A549 (cell line): ENCODE data around the gene RAET1L. TPM values are rescaled to one million over a fixed set of nuclear protein-coding genes. Genes with fewer than 3 reads are reported as not detected.
"Not testable (repeated sequence)": the region's sequence is repeated elsewhere in the genome, so short reads cannot be mapped to it uniquely, and the experiment has no call there.

Source experiments
- ATAC-seq, 2 experiments: fragments of 200-7000 bp in 1 of 2; fragments of >200 bp in 1 of 2; cut with Nextera tagmentation in 1 of 2; cut with Tn5 transposase in 1 of 2; 3 replicates each; pipeline versions ENCODE4 v1.8.0 to v1.9.1; 2018 to 2020; ENCODE audit warnings: mild to moderate bottlenecking in 1 of 2, moderate library complexity in 1 of 2
- CTCF ChIA-PET: fragments of 300-600 bp; sonication (Branson Sonifier 250); formaldehyde crosslinking; extraction: SDS; loops from one replicate; lab custom pipeline; 2021; ENCODE audit warnings: antibody characterized with exemption, inconsistent platforms; lab: Yijun Ruan, JAX
- POLR2A ChIA-PET: fragments of 350-600 bp; formaldehyde crosslinking; extraction: SDS; loops from one replicate; lab custom pipeline; 2021; ENCODE audit warnings: antibody characterized with exemption, inconsistent platforms; lab: Yijun Ruan, JAX
- DNase-seq, 2 experiments: peaks; one replicate each; pipeline versions ENCODE4 v3.0.0 to v3.0.0-alpha.2; 2011 to 2016; ENCODE audit warnings: low read depth in 1 of 2, low spot score in 1 of 2
- FAIRE-seq: peaks from 2 replicates; lab custom pipeline; 2011; peaks lifted over from hg19 to GRCh38; lab: Jason Lieb, UNC
- H3K27ac ChIP-seq, 2 experiments: fragments of >200 bp; sonication (Bioruptor Twin); formaldehyde crosslinking; 3 replicates each; pipeline ENCODE4 v1.5.1; 2016 to 2017
- H3K4me1 ChIP-seq: fragments of >200 bp; sonication (Bioruptor Twin); formaldehyde crosslinking; 3 replicates; pipeline ENCODE4 v1.6.1; 2016
- H3K4me2 ChIP-seq: fragments of >200 bp; sonication (Bioruptor Twin); formaldehyde crosslinking; 3 replicates; pipeline ENCODE4 v1.6.1; 2016
- H3K4me3 ChIP-seq: fragments of >200 bp; sonication (Bioruptor Twin); formaldehyde crosslinking; 3 replicates; pipeline ENCODE4 v1.5.1; 2016
- H3K9me3 ChIP-seq: fragments of >200 bp; sonication (Bioruptor Twin); formaldehyde crosslinking; 3 replicates; pipeline ENCODE4 v1.6.1; 2016
- CBX8 ChIP-seq: fragments of 200-600 bp; sonication (generic); IDR thresholded peaks from 2 replicates; pipeline ENCODE4 v1.6.1; 2016
- FOSB ChIP-seq: fragments of 250-450 bp; sonication (Bioruptor Pico); IDR thresholded peaks from 2 replicates; pipeline ENCODE4 v1.5.0; 2020; ENCODE audit warnings: mild to moderate bottlenecking, moderate library complexity
- FOXS1 ChIP-seq: fragments of 250-450 bp; sonication (Bioruptor Pico); IDR thresholded peaks from 2 replicates; pipeline ENCODE4 v1.5.0; 2020; ENCODE audit warnings: mild to moderate bottlenecking, moderate library complexity
- HDAC2 ChIP-seq: fragments of 200-600 bp; sonication (generic); IDR thresholded peaks from 2 replicates; pipeline ENCODE4 v1.6.1; 2016
- JUNB ChIP-seq: fragments of >200 bp; sonication (Bioruptor Twin); formaldehyde crosslinking; IDR thresholded peaks from 2 replicates; pipeline ENCODE4 v1.6.1; 2016
- NR3C1 ChIP-seq: fragments of >200 bp; sonication (Bioruptor Twin); formaldehyde crosslinking; IDR thresholded peaks from 3 replicates; pipeline ENCODE4 v1.6.1; 2017
- RAD21 ChIP-seq, 2 experiments: fragments of >200 bp in 1 of 2; sonication (Bioruptor Twin) in 1 of 2; formaldehyde crosslinking in 1 of 2; IDR thresholded peaks in 1 of 2; conservative IDR thresholded peaks in 1 of 2; 2 replicates in 1 of 2; 3 replicates in 1 of 2; pipeline ENCODE4 v1.6.1; 2012 to 2018; ENCODE audit warnings: inconsistent platforms in 1 of 2
- RFX5 ChIP-seq: fragments of 450-650 bp; IDR thresholded peaks from 2 replicates; pipeline ENCODE4 v1.7.1; 2014; ENCODE audit warnings: antibody characterized with exemption, mild to moderate bottlenecking, moderate library complexity
- RNF2 ChIP-seq: fragments of 200-600 bp; sonication (generic); IDR thresholded peaks from 2 replicates; pipeline ENCODE4 v1.6.1; 2016; ENCODE audit warnings: low read depth, mild to moderate bottlenecking, antibody characterized with exemption, moderate library complexity, borderline replicate concordance
- SMC3 ChIP-seq: fragments of >200 bp; sonication (Bioruptor Twin); formaldehyde crosslinking; IDR thresholded peaks from 3 replicates; pipeline ENCODE4 v1.6.1; 2018; ENCODE audit warnings: inconsistent platforms
- TFCP2L1 ChIP-seq: fragments of 250-450 bp; sonication (Bioruptor Pico); IDR thresholded peaks from 2 replicates; pipeline ENCODE4 v1.5.0; 2021; ENCODE audit warnings: mild to moderate bottlenecking
- TP53 ChIP-seq: fragments of 250-450 bp; sonication (Bioruptor Pico); IDR thresholded peaks from 2 replicates; pipeline ENCODE4 v1.5.0; 2021; ENCODE audit warnings: mild to moderate bottlenecking, moderate library complexity
- ZC3H11A ChIP-seq: fragments of 450-650 bp; IDR thresholded peaks from 2 replicates; pipeline ENCODE4 v1.6.1; 2014; ENCODE audit warnings: antibody characterized with exemption, mild to moderate bottlenecking
- ZSCAN20 ChIP-seq: fragments of 250-450 bp; sonication (Bioruptor Pico); IDR thresholded peaks from 2 replicates; pipeline ENCODE4 v1.8.0; 2022; ENCODE audit warnings: mild to moderate bottlenecking, moderate library complexity
- WGBS: methylation state at CpG from one replicate; pipeline ENCODE4 v1.1.6; 2017; ENCODE audit errors: missing lambda C conversion rate; 5-methylcytosine and 5-hydroxymethylcytosine counted together
- polyA plus RNA-seq, 4 experiments: library from polyadenylated mRNA; depleted of rRNA in 3 of 4; stranded (reverse); fragments of >200 nt; fragmentation: RNase III in 1 of 4; extraction: RNeasy Plus Mini Kit Qiagen cat#74134 plus additional on column Dnase treatment in 1 of 4; gene quantifications; 2 replicates in 3 of 4; 3 replicates in 1 of 4; pipeline ENCODE4 v1.2.3, GENCODE V29; 2011 to 2017
- TF ChIP-seq, protein P1 (sequence below): fragments of >200 bp; sonication (Bioruptor Twin); formaldehyde crosslinking; IDR thresholded peaks from 3 replicates; pipeline ENCODE4 v1.6.1; 2016
- TF ChIP-seq, protein P2 (sequence below): fragments of 250-450 bp; sonication (Bioruptor Pico); IDR thresholded peaks from 2 replicates; pipeline ENCODE4 v1.5.0; 2021; ENCODE audit warnings: mild to moderate bottlenecking, moderate library complexity, borderline replicate concordance
- TF ChIP-seq, protein P3 (sequence below): fragments of >200 bp; sonication (Bioruptor Twin); formaldehyde crosslinking; IDR thresholded peaks from 2 replicates; pipeline ENCODE4 v1.6.1; 2016
- TF ChIP-seq, protein P4 (sequence below): fragments of >200 bp; sonication (Bioruptor Twin); formaldehyde crosslinking; IDR thresholded peaks from 3 replicates; pipeline ENCODE4 v1.5.1; 2016

The RAET1L gene
- polyA plus RNA-seq, 2 of the 4 experiments (the other 2 are of a cell fraction), result 0.22 TPM; not detected in 1

DNA sequence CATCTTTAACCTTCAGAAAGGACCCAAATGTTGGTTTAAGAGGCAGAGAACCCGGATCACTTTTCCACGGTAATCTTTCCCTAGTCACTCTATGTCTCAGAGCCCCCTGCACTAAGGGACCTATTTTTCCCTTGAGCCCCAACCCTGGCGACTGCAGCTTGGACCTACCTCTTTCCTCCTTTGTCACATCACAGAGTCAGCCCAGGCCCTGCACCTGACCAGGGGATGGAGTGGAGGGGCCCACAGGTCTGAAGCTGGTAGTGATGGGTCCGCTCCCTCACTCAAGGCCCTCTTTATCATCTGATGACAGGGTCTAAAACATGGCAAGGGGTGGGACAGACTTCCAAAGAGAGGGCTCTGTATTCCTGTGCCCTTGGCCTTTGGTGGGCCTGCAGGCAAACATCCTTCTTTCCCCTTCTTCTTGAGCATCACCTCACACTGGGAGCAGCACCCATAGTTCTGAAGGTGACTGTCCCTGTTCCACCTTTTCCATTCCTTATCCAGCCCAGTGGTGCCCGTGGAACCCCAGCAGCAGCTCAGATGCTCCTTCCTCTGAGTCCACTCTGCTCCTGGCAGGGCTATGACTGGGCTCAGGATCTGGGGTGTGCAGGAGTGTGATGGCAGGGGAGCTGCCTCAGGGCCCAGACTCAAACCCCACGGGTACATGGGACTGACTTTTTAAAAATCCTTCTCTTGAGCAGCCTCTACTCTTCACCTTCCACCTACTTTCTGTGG is 6.3 kb downstream of the RAET1L start:
- CTCF ChIA-PET, result interaction anchor here (0.9 to 2.7 kb wide), 3 partner anchors 10 to 376 kb away, joined by 3 to 6 read pairs (median 3); no protein-coding TSS in a partner anchor
- WGBS, result 4% methylated on average over 5 of the region's 6 CpGs
- Histone ChIP-seq H3K9me3 (no peaks in the 10 kb centered on the region), H3K4me1 (no peaks in the 10 kb centered on the region), H3K27ac (no peak overlapping the region), H3K4me2 (no peak overlapping the region), H3K4me3 (no peak overlapping the region)
- TF ChIP-seq TP53 (CRISPR knock-in tag) (no peak), JUNB (no peak), ZSCAN20 (CRISPR knock-in tag) (no peak), TFCP2L1 (CRISPR knock-in tag) (no peak), HDAC2 (no peak), RNF2 (no peak), FOSB (CRISPR knock-in tag) (no peak), NR3C1 (no peak), CBX8 (no peak), ZC3H11A (no peak)
- TF ChIP-seq, protein P1, sequence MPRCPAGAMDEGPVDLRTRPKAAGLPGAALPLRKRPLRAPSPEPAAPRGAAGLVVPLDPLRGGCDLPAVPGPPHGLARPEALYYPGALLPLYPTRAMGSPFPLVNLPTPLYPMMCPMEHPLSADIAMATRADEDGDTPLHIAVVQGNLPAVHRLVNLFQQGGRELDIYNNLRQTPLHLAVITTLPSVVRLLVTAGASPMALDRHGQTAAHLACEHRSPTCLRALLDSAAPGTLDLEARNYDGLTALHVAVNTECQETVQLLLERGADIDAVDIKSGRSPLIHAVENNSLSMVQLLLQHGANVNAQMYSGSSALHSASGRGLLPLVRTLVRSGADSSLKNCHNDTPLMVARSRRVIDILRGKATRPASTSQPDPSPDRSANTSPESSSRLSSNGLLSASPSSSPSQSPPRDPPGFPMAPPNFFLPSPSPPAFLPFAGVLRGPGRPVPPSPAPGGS, result no peak
- TF ChIP-seq, protein P2, sequence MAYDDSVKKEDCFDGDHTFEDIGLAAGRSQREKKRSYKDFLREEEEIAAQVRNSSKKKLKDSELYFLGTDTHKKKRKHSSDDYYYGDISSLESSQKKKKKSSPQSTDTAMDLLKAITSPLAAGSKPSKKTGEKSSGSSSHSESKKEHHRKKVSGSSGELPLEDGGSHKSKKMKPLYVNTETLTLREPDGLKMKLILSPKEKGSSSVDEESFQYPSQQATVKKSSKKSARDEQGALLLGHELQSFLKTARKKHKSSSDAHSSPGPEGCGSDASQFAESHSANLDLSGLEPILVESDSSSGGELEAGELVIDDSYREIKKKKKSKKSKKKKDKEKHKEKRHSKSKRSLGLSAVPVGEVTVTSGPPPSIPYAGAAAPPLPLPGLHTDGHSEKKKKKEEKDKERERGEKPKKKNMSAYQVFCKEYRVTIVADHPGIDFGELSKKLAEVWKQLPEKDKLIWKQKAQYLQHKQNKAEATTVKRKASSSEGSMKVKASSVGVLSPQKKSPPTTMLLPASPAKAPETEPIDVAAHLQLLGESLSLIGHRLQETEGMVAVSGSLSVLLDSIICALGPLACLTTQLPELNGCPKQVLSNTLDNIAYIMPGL, result no peak
- TF ChIP-seq, protein P3, sequence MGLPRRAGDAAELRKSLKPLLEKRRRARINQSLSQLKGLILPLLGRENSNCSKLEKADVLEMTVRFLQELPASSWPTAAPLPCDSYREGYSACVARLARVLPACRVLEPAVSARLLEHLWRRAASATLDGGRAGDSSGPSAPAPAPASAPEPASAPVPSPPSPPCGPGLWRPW, result no peak
- POLR2A ChIA-PET, result no interaction called here
- FAIRE-seq, result no peak
- no peak for ATAC-seq
- DNase-seq, result no peak

DNA sequence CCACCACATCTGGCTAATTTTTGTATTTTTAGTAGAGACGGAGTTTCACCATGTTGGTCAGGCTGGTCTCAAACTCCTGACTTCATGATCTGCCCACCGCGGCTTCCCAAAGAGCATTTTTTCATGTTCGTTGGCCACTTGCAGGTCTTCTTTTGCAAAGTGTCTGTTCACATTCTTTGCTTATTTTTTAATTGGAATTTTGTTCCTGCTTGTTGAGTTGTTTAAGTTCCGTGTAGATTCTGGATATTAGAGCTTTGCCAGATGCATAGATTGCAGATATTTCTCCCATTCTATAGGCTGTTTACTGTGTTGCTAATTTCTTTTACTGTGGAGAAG is 8.2 kb downstream of the RAET1L start:
- ChIA-PET POLR2A (interaction anchor here (0.6 kb wide), 1 partner anchor 1308 kb away, joined by 4 read pairs; no protein-coding TSS in a partner anchor), CTCF (interaction anchor here (0.6 to 3.4 kb wide), 24 partner anchors 9 to 380 kb away, joined by 3 to 24 read pairs (median 4); partner anchors contain the start of gene RAET1L)
- not testable (repeated sequence) for DNase-seq, H3K4me1 ChIP-seq, FAIRE-seq, H3K4me2 ChIP-seq, ATAC-seq, H3K9me3 ChIP-seq, H3K27ac ChIP-seq, H3K4me3 ChIP-seq
- TF ChIP-seq RAD21 (conservative IDR thresholded peaks at IDR 0.05 in 1 of 2, IDR thresholded peaks at IDR 0.05 in 1 of 2), result 0 out of 5 replicates have a peak, but pooled peaks of 1 of the 2 experiments have one; percentile 15
- under 1% methylated on average over 5 of the region's 5 CpGs for WGBS

DNA sequence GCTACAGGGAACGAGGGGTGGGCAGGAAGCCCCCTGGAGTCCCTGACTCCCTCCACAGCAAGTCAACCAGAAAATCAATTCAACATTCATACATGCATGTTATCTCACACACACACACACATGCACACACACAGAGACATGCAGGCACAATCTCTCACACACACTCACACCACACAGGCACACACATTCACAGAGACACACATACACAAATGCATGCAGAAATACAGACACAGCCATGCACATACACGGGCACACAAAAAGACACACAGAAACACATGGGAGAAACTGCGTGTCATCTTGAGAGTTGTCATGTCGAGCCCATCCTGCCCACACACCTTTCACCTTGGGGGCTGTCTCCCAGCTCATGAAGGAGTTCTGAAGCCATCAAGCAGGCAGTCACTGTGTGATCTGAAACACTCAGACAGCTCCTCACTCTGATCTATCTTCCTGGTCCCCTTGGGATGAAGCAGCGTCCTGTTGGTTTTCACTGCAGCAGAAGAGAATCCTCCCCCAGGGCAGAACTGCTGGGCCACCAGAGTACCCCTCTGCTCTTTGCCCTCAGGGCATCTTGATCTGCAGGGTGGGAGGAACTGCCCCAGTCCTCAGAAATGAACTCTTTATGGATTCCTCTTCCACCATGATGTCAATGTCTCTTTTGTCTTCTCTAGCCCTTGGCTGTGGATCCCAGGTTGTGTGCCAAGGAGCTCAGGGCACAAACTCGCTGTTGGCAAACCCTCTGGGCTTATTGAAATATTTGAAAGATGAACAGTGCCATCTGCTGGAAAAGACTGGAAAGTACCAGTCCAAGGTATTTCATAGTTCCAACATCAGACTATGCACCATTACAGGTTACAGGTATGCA is 8.8 kb downstream of the RAET1L start:
- ChIA-PET CTCF (interaction anchor here (0.6 to 3.4 kb wide), 28 partner anchors 9 to 840 kb away, joined by 3 to 24 read pairs (median 4); partner anchors contain the start of gene RAET1L), POLR2A (interaction anchor here (0.6 kb wide), 1 partner anchor 1309 kb away, joined by 4 read pairs; no protein-coding TSS in a partner anchor)
- no peak overlapping the region for H3K4me2 ChIP-seq
- no peak overlapping the region for H3K4me3 ChIP-seq
- DNase-seq (peak; percentile 50 to 53), ATAC-seq (peak; percentile 69 to 86; a peak in 5 of 6 replicates), FAIRE-seq (no peak)
- no peaks in the 10 kb centered on the region for H3K4me1 ChIP-seq
- 21% methylated on average over 4 of the region's 6 CpGs for WGBS
- peak; percentile 72 to 74 for TF ChIP-seq RAD21 (conservative IDR thresholded peaks at IDR 0.05 in 1 of 2, IDR thresholded peaks at IDR 0.05 in 1 of 2)
- peak; percentile 70 for TF ChIP-seq SMC3
- no peak for TF ChIP-seq FOXS1 (CRISPR knock-in tag)
- TF ChIP-seq, protein P4, sequence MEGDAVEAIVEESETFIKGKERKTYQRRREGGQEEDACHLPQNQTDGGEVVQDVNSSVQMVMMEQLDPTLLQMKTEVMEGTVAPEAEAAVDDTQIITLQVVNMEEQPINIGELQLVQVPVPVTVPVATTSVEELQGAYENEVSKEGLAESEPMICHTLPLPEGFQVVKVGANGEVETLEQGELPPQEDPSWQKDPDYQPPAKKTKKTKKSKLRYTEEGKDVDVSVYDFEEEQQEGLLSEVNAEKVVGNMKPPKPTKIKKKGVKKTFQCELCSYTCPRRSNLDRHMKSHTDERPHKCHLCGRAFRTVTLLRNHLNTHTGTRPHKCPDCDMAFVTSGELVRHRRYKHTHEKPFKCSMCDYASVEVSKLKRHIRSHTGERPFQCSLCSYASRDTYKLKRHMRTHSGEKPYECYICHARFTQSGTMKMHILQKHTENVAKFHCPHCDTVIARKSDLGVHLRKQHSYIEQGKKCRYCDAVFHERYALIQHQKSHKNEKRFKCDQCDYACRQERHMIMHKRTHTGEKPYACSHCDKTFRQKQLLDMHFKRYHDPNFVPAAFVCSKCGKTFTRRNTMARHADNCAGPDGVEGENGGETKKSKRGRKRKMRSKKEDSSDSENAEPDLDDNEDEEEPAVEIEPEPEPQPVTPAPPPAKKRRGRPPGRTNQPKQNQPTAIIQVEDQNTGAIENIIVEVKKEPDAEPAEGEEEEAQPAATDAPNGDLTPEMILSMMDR, result peak; percentile 54
- TF ChIP-seq RFX5, result no peak
- no peaks in the 10 kb centered on the region for H3K9me3 ChIP-seq
- no peak overlapping the region for H3K27ac ChIP-seq

DNA sequence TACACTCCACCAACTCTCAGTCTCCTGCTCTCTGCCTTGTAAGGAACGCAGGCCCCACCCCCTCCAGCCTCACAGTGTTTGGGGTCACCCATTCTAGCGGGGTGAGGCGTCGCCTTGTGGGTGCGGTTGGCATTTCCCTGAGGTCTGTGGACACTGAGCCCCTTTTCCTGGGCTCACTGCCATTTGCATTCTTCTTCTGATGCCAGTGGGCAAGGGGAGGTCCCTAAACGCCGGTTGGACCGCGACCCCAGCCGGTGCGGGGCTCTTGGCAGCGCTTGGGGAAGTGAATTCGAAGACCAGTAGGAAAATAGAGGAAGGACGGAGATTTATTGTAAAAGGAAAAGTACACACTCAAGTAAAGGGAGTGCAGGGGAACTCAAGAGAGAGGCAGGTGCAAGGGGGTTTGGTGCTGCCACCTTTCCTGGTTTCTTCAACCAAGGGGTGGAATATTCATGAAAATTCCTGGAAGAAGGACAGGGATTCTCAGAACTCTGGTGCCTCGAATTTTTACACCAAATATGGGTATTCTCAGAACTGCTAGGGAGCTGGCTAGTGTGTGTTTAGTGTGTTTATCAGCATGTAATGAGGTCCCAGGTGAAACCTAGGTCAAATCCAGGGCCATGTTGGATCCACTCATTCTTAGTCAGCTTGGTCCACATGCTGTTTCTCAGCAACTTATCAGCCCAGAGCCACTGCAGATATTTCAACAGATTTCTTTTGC is 9.9 kb downstream of the RAET1L start:
- H3K27ac ChIP-seq, DNase-seq, H3K9me3 ChIP-seq, FAIRE-seq, H3K4me3 ChIP-seq, H3K4me1 ChIP-seq, POLR2A ChIA-PET: not testable (repeated sequence)
- H3K4me2 ChIP-seq, result peak overlapping the region; percentile 36; the same call in 2 of the 3 replicates
- peak; percentile 62 to 68; a peak in 5 of 6 replicates for ATAC-seq
- 25% methylated on average over 6 of the region's 15 CpGs for WGBS
- CTCF ChIA-PET, result interaction anchor here (3.4 kb wide), 1 partner anchor 8 kb away, joined by 24 read pairs; no protein-coding TSS in a partner anchor
